IMR-90 (cell line): ENCODE results near the gene COL6A5. TPM values are rescaled to one million over a fixed set of nuclear protein-coding genes. Genes with fewer than 3 reads are reported as not detected.

Experiments
- ATAC-seq: fragments of 200-7000 bp; cut with Tn5 transposase; 2 replicates; pipeline ENCODE4 v1.9.1; 2020; ENCODE audit warnings: low read depth, mild to moderate bottlenecking, moderate library complexity
- BruUV-seq: library from RNA; stranded (reverse); fragments of 400-500 nt; replicated peaks from 2 replicates; lab custom pipeline; 2021; lab: Mats Ljungman, UMichigan
- CTCF ChIA-PET: fragments of 300-600 bp; formaldehyde crosslinking; extraction: SDS; loops from one replicate; lab custom pipeline; 2021; ENCODE audit warnings: antibody characterized with exemption; lab: Yijun Ruan, JAX
- POLR2A ChIA-PET: fragments of 300-600 bp; sonication (Branson Sonifier 250); formaldehyde crosslinking; loops from one replicate; lab custom pipeline; 2022; ENCODE audit warnings: antibody characterized with exemption; ENCODE audit not compliant: unreplicated experiment; lab: Charles Lee
- DNase-seq: peaks from one replicate; pipeline ENCODE4 v3.0.0; 2013
- H2AFZ ChIP-seq: replicated peaks from 2 replicates; pipeline ENCODE3; 2013; ENCODE audit warnings: low read length, mild to moderate bottlenecking; ENCODE audit not compliant: poor library complexity
- H2AK5ac ChIP-seq: 2 replicates; pipeline ENCODE4 v1.6.1; 2013; ENCODE audit warnings: low read depth, low read length, inconsistent platforms
- H2AK9ac ChIP-seq: replicated peaks from 2 replicates; pipeline ENCODE3; 2013; ENCODE audit warnings: mild to moderate bottlenecking, low read depth, low read length, moderate library complexity; ENCODE audit not compliant: poor library complexity
- H2BK120ac ChIP-seq: 2 replicates; pipeline ENCODE4 v1.6.1; 2013; ENCODE audit warnings: low read depth, low read length, inconsistent platforms
- H2BK15ac ChIP-seq: 3 replicates; pipeline ENCODE4 v1.6.1; 2013; ENCODE audit warnings: low read depth, low read length, inconsistent platforms
- H2BK20ac ChIP-seq: 2 replicates; pipeline ENCODE4 v1.6.1; 2013; ENCODE audit warnings: low read depth, mild to moderate bottlenecking, inconsistent platforms, low read length, moderate library complexity
- H2BK5ac ChIP-seq: 2 replicates; pipeline ENCODE4 v1.6.1; 2013; ENCODE audit warnings: mild to moderate bottlenecking, low read depth, low read length, inconsistent platforms; ENCODE audit not compliant: poor library complexity, severe bottlenecking
- H3K14ac ChIP-seq: replicated peaks from 2 replicates; pipeline ENCODE4 v1.6.1; 2013; ENCODE audit warnings: low read depth, low read length, inconsistent platforms
- H3K18ac ChIP-seq: 2 replicates; pipeline ENCODE4 v1.6.1; 2013; ENCODE audit warnings: low read depth, low read length, control low read depth
- H3K23ac ChIP-seq: 2 replicates; pipeline ENCODE4 v1.6.1; 2013; ENCODE audit warnings: low read depth, low read length, inconsistent platforms
- H3K27ac ChIP-seq: 2 replicates; pipeline ENCODE4 v1.5.1; 2013; ENCODE audit warnings: mild to moderate bottlenecking, control low read depth, low read length; ENCODE audit not compliant: insufficient read depth
- H3K27me3 ChIP-seq: 2 replicates; pipeline ENCODE4 v1.6.1; 2013; ENCODE audit warnings: low read length; ENCODE audit not compliant: control insufficient read depth, insufficient read depth
- H3K36me3 ChIP-seq: 2 replicates; pipeline ENCODE4 v1.6.1; 2013; ENCODE audit warnings: low read length, mixed read lengths; ENCODE audit not compliant: control insufficient read depth, insufficient read depth
- H3K4ac ChIP-seq: 2 replicates; pipeline ENCODE4 v1.6.1; 2013; ENCODE audit warnings: low read depth, low read length, inconsistent platforms
- H3K4me1 ChIP-seq: 2 replicates; pipeline ENCODE4 v1.6.1; 2013; ENCODE audit warnings: low read length, mixed read lengths; ENCODE audit not compliant: control insufficient read depth, insufficient read depth
- H3K4me2 ChIP-seq: 2 replicates; pipeline ENCODE4 v1.6.1; 2013; ENCODE audit warnings: low read depth, mild to moderate bottlenecking, control low read depth, low read length, moderate library complexity
- H3K4me3 ChIP-seq: 2 replicates; pipeline ENCODE4 v1.5.1; 2013; ENCODE audit warnings: low read depth, mild to moderate bottlenecking, control low read depth, low read length, moderate library complexity; ENCODE audit not compliant: insufficient read depth
- H3K56ac ChIP-seq: 2 replicates; pipeline ENCODE4 v1.6.1; 2013; ENCODE audit warnings: low read length, inconsistent platforms; ENCODE audit not compliant: insufficient read depth; ENCODE audit errors: extremely low read depth
- H3K79me1 ChIP-seq, 2 experiments: 2 replicates each; pipeline ENCODE4 v1.6.1; 2013; ENCODE audit warnings: low read length in 2 of 2, inconsistent platforms in 1 of 2, low read depth in 1 of 2
- H3K9ac ChIP-seq: 2 replicates; pipeline ENCODE4 v1.6.1; 2013; ENCODE audit warnings: low read depth, low read length, control low read depth
- H3K9me1 ChIP-seq: 2 replicates; pipeline ENCODE4 v1.6.1; 2013; ENCODE audit warnings: low read length, inconsistent platforms; ENCODE audit not compliant: insufficient read depth
- H3K9me3 ChIP-seq: 2 replicates; pipeline ENCODE4 v1.6.1; 2013; ENCODE audit warnings: low read length; ENCODE audit not compliant: control insufficient read depth, insufficient read depth
- H4K20me1 ChIP-seq: 2 replicates; pipeline ENCODE4 v1.6.1; 2013; ENCODE audit warnings: low read length, inconsistent platforms; ENCODE audit not compliant: insufficient read depth
- H4K5ac ChIP-seq: 2 replicates; pipeline ENCODE4 v1.6.1; 2013; ENCODE audit warnings: mild to moderate bottlenecking, low read depth, low read length, control low read depth
- H4K8ac ChIP-seq, 2 experiments: 2 replicates each; pipeline ENCODE4 v1.6.1; 2013; ENCODE audit warnings: low read depth in 2 of 2, low read length in 2 of 2, control low read depth in 1 of 2, inconsistent platforms in 1 of 2
- H4K91ac ChIP-seq: 2 replicates; pipeline ENCODE4 v1.6.1; 2013; ENCODE audit warnings: low read depth, low read length, inconsistent platforms; ENCODE audit not compliant: insufficient read depth
- CEBPB ChIP-seq: IDR thresholded peaks from 2 replicates; pipeline ENCODE4 v1.6.1; 2012; ENCODE audit warnings: low read depth, low read length, improper control_type of control experiment
- FOS ChIP-seq: fragments of 150-350 bp; IDR thresholded peaks from 2 replicates; pipeline ENCODE4 v1.6.1; 2016; ENCODE audit warnings: low read depth, low read length
- MAFK ChIP-seq: IDR thresholded peaks from 2 replicates; pipeline ENCODE4 v1.6.1; 2012; ENCODE audit warnings: low read depth, low read length, improper control_type of control experiment
- MAZ ChIP-seq: IDR thresholded peaks from 2 replicates; pipeline ENCODE4 v1.6.1; 2012; ENCODE audit warnings: low read depth, mild to moderate bottlenecking, low read length, improper control_type of control experiment, moderate library complexity, borderline replicate concordance
- POLR2A ChIP-seq: IDR thresholded peaks from 2 replicates; pipeline ENCODE4 v1.6.1; 2012; ENCODE audit warnings: mild to moderate bottlenecking, low read depth, low read length
- RAD21 ChIP-seq: IDR thresholded peaks from 2 replicates; pipeline ENCODE4 v1.6.1; 2012; ENCODE audit warnings: low read length, improper control_type of control experiment
- RCOR1 ChIP-seq: IDR thresholded peaks from 2 replicates; pipeline ENCODE4 v1.6.1; 2012; ENCODE audit warnings: mild to moderate bottlenecking, low read length, improper control_type of control experiment; ENCODE audit not compliant: insufficient replicate concordance
- RFX5 ChIP-seq: IDR thresholded peaks from 2 replicates; pipeline ENCODE4 v1.8.0; 2012; ENCODE audit warnings: low read depth, mild to moderate bottlenecking, low read length, moderate library complexity
- WGBS, 2 experiments: methylation state at CpG; one replicate each; pipeline versions ENCODE4 v1.1.5 to v1.1.7; 2013; ENCODE audit warnings: missing lambda C conversion rate in 2 of 2; ENCODE audit not compliant: insufficient read length in 1 of 2; ENCODE audit errors: extremely low coverage in 2 of 2; 5-methylcytosine and 5-hydroxymethylcytosine counted together
- dilution Hi-C: fragments of 300-500 bp; cut with HindIII; formaldehyde crosslinking; loops from one replicate; pipeline ENCODE4 v1.14.3; 2018; ENCODE audit warnings: low sequenced_read_pairs; ENCODE audit not compliant: unreplicated experiment
- in situ Hi-C: fragments of 300-500 bp; cut with MboI; formaldehyde crosslinking; loops from 3 replicates; pipeline ENCODE4 v1.14.3; 2019; ENCODE audit warnings: low sequenced_read_pairs, inconsistent platforms, mixed read lengths
- intact Hi-C: fragments of 100-400 bp; cut with micrococcal nuclease; formaldehyde crosslinking; loops from 2 replicates; pipeline ENCODE4 v1.10.0; 2022
- polyA plus RNA-seq, 3 experiments: library from polyadenylated mRNA; depleted of rRNA; stranded (reverse); fragments of >200 nt; gene quantifications; 2 replicates each; pipeline ENCODE4 v1.2.3, GENCODE V29; 2012; ENCODE audit warnings: low replicate concordance in 1 of 3
- total RNA-seq: library from RNA; depleted of rRNA; stranded (reverse); fragments of >200 nt; gene quantifications from 2 replicates; pipeline ENCODE4 v1.2.3, GENCODE V29; 2012
- TF ChIP-seq, protein P1 (sequence below): fragments of 150-350 bp; IDR thresholded peaks from 2 replicates; pipeline ENCODE4 v1.6.1; 2017; ENCODE audit warnings: mild to moderate bottlenecking, antibody characterized with exemption, low read length, low read depth
- TF ChIP-seq, protein P2 (sequence below): conservative IDR thresholded peaks from 2 replicates; pipeline ENCODE4 v1.5.1; 2012; ENCODE audit warnings: mild to moderate bottlenecking, low read depth, low read length, improper control_type of control experiment

COL6A5 gene
- total and polyA plus RNA-seq, 2 of the 4 experiments (the other 2 are of a cell fraction), result not detected

DNA sequence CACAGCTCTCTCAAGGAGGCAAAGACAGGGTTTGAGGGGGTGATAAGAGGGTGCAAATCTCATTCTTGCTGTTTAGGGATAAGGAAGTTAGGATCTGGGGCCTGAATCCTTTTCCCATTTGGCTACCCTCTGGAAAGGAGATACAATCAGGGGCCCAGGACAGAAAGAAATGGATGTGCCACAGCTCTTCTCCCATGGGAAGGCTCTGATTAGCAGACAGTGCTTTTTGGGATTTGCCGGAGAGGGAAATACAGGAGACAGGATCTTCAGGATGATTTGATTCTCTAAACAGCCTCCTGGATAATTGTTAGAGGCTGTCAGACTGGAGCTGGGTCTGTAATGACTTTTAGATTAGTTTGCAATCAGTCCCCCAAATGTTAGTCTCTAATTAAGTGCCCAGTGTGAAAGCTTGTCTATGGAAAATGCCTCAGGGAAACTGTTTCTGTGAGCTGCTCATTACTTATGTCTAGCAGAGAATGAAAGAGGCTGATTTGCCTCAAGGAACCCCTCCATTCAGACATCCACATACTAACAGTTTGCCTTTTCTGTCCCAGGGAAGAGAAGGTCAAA, 67.6 kb downstream of the COL6A5 start:
- H3K9me1 ChIP-seq, result no peaks in the 10 kb centered on the region
- H2BK5ac ChIP-seq, result no peak overlapping the region
- ATAC-seq (no peak), DNase-seq (no peak)
- H3K14ac ChIP-seq, result no peak overlapping the region
- H2AK5ac ChIP-seq, result no peak overlapping the region
- ChIA-PET POLR2A (no interaction called here), CTCF (no interaction called here)
- no peak overlapping the region for H2BK20ac ChIP-seq
- no peak overlapping the region for H4K8ac ChIP-seq
- no peak overlapping the region for H2BK15ac ChIP-seq
- H3K79me1 ChIP-seq, result no peaks in the 10 kb centered on the region
- no peak overlapping the region for H4K5ac ChIP-seq
- H3K9me3 ChIP-seq, result no peaks in the 10 kb centered on the region
- no peaks in the 10 kb centered on the region for H3K27me3 ChIP-seq
- no peak overlapping the region for H2AK9ac ChIP-seq
- no TSS peak for BruUV-seq
- no peak overlapping the region for H2BK120ac ChIP-seq
- H3K18ac ChIP-seq, result no peak overlapping the region
- no peaks in the 10 kb centered on the region for H3K4me1 ChIP-seq
- TF ChIP-seq RFX5, result no peak
- no peak for TF ChIP-seq FOS
- TF ChIP-seq MAZ, result no peak
- no peak for TF ChIP-seq RCOR1
- TF ChIP-seq, protein P1, sequence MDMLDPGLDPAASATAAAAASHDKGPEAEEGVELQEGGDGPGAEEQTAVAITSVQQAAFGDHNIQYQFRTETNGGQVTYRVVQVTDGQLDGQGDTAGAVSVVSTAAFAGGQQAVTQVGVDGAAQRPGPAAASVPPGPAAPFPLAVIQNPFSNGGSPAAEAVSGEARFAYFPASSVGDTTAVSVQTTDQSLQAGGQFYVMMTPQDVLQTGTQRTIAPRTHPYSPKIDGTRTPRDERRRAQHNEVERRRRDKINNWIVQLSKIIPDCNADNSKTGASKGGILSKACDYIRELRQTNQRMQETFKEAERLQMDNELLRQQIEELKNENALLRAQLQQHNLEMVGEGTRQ, result no peak
- no peak for TF ChIP-seq MAFK
- TF ChIP-seq, protein P2, sequence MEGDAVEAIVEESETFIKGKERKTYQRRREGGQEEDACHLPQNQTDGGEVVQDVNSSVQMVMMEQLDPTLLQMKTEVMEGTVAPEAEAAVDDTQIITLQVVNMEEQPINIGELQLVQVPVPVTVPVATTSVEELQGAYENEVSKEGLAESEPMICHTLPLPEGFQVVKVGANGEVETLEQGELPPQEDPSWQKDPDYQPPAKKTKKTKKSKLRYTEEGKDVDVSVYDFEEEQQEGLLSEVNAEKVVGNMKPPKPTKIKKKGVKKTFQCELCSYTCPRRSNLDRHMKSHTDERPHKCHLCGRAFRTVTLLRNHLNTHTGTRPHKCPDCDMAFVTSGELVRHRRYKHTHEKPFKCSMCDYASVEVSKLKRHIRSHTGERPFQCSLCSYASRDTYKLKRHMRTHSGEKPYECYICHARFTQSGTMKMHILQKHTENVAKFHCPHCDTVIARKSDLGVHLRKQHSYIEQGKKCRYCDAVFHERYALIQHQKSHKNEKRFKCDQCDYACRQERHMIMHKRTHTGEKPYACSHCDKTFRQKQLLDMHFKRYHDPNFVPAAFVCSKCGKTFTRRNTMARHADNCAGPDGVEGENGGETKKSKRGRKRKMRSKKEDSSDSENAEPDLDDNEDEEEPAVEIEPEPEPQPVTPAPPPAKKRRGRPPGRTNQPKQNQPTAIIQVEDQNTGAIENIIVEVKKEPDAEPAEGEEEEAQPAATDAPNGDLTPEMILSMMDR, result no peak
- no peak for TF ChIP-seq RAD21
- no peak for TF ChIP-seq POLR2A
- TF ChIP-seq CEBPB, result no peak
- intact Hi-C loops (no loop called here), dilution Hi-C loops (no loop called here), in situ Hi-C loops (no loop called here)
- H4K20me1 ChIP-seq, result no peaks in the 10 kb centered on the region
- H3K4ac ChIP-seq, result no peak overlapping the region
- no peak overlapping the region for H3K4me3 ChIP-seq
- H3K56ac ChIP-seq, result no peak overlapping the region
- no peak overlapping the region for H3K4me2 ChIP-seq
- no peak overlapping the region for H3K23ac ChIP-seq
- WGBS, 2 experiments, result no CpG with 5 or more reads among the region's 1 CpG
- H4K91ac ChIP-seq, result no peak overlapping the region
- no peak overlapping the region for H3K27ac ChIP-seq
- H2AFZ ChIP-seq, result no peak overlapping the region
- no peak overlapping the region for H3K9ac ChIP-seq
- no peaks in the 10 kb centered on the region for H3K36me3 ChIP-seq
